ENCODE data around the gene MED29. TPM values are rescaled to one million over a fixed set of nuclear protein-coding genes. Genes with fewer than 3 reads are reported as not detected.

The MED29 gene
- total RNA-seq, 1 experiment from 2014 or later: 42.9 TPM

GRCh38 chr19:39412100-39412866 lies 21.1 kb downstream of the MED29 start, which contains the start of gene PLEKHG2 (continued):
- no peak for TF ChIP-seq FOXP4 (CRISPR knock-in tag; IDR thresholded peaks at IDR 0.05)
- TF ChIP-seq CBFB (CRISPR knock-in tag; IDR thresholded peaks at IDR 0.05; ENCODE audit: low read depth): no peak
- TF ChIP-seq FOXP1 (CRISPR knock-in tag; IDR thresholded peaks at IDR 0.05; ENCODE audit: borderline replicate concordance): peak; percentile 26; the same call in 1 of the 2 replicates
- peak; percentile 32; the same call in 1 of the 2 replicates for TF ChIP-seq ZNF423 (CRISPR knock-in tag; IDR thresholded peaks at IDR 0.05)
- peak; percentile 86 for TF ChIP-seq USF1 (CRISPR knock-in tag; IDR thresholded peaks at IDR 0.05)
- no peak for TF ChIP-seq SMAD3 (CRISPR knock-in tag; IDR thresholded peaks at IDR 0.05; ENCODE audit: borderline replicate concordance)
- peak; percentile 50; the same call in 1 of the 2 replicates for TF ChIP-seq HMGA2 (CRISPR knock-in tag; IDR thresholded peaks at IDR 0.05)
- 0 out of 2 replicates have a peak, but pooled peaks have one; percentile 17 for TF ChIP-seq SMAD4 (CRISPR knock-in tag; IDR thresholded peaks at IDR 0.05)
- TF ChIP-seq ETV6 (CRISPR knock-in tag; IDR thresholded peaks at IDR 0.05): no peak
- TF ChIP-seq AFF4 (CRISPR knock-in tag; IDR thresholded peaks at IDR 0.05; ENCODE audit: borderline replicate concordance): no peak
- 0 out of 2 replicates have a peak, but pooled peaks have one; percentile 73 for TF ChIP-seq ERG (CRISPR knock-in tag; IDR thresholded peaks at IDR 0.05)
- TF ChIP-seq PRRX2 (CRISPR knock-in tag; IDR thresholded peaks at IDR 0.05): 0 out of 2 replicates have a peak, but pooled peaks have one; percentile 37
- TF ChIP-seq CREB1 (CRISPR knock-in tag; IDR thresholded peaks at IDR 0.05): 0 out of 2 replicates have a peak, but pooled peaks have one; percentile 22
- no peak for TF ChIP-seq JUN (CRISPR knock-in tag; IDR thresholded peaks at IDR 0.05)
- 0 out of 2 replicates have a peak, but pooled peaks have one; percentile 64 for TF ChIP-seq CREM (CRISPR knock-in tag; IDR thresholded peaks at IDR 0.05)
- TF ChIP-seq RORB (CRISPR knock-in tag; IDR thresholded peaks at IDR 0.05): no peak
- TF ChIP-seq ZNF671 (CRISPR knock-in tag; IDR thresholded peaks at IDR 0.05): no peak
- no peak for TF ChIP-seq ZNF219 (CRISPR knock-in tag; IDR thresholded peaks at IDR 0.05; ENCODE audit: borderline replicate concordance)
- peak; percentile 30; the same call in 1 of the 2 replicates for TF ChIP-seq ARID4B (CRISPR knock-in tag; IDR thresholded peaks at IDR 0.05; ENCODE audit: borderline replicate concordance)
- peak; percentile 82; the same call in 1 of the 2 replicates for TF ChIP-seq HMGXB4 (CRISPR knock-in tag; IDR thresholded peaks at IDR 0.05)
- peak; percentile 82; the same call in 1 of the 2 replicates for TF ChIP-seq E2F5 (CRISPR knock-in tag; IDR thresholded peaks at IDR 0.05)

Data from WTC11 (cell line).